ENCODE measurements around the gene SEMA6B. TPM values are rescaled to one million over a fixed set of nuclear protein-coding genes. Genes with fewer than 3 reads are reported as not detected.

The SEMA6B gene
- total RNA-seq, 6 donors from 2014 or later, result 3.4 to 33.1 (median 7.6) TPM

DNA sequence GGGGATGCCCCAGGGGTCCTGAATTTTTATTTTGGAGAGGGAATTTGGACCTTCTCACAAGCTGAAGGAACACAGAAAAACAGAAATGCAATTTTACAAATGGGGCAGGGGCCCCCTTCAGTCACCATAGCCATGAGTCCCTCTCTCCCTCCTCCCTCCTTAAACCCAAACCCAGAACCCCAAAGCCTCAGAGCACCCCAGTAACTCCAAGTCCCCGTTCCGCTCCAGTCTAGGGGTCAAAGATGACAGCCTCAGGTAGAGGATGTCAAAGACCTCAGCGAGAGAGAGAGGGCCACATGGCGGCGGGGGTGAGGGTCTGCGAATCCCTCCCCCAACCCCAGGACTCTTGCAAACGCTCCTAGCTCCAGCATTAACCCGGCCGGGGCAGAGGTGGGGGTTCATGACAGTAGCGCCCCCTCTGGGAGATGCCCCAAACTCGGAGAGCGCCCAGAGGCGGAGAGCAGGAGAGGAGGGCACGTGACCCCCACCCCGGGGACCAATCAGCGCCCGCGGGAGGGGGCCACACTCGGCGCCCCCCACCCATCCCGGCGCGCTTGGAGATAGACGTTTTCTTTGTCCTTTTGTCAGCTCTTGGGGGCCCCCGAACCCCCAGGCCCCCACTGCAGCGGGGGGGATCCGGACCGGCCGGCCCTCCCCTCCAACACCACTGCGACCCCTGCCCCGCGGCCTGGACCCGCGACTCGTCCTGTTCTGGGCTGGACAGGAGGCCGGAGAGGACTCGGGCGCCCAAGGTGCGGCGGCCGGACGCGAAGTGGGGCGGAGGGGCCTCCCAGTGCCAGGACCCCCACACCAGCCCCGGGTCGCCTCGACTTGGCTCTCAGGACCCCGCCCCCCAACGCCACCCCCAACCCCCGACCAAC is 20.8 kb upstream of the SEMA6B start:
- no peak overlapping the region for H3K4me3 ChIP-seq
- peaks cover 15 to 36% (median 17%) of the 10 kb centered on the region in 4 donors for H3K4me1 ChIP-seq
- 8 to 16% methylated on average over 13 to 44 of the region's 50 CpGs for WGBS, 2 donors

GRCh38 chr19:4579389-4579788 is 19.9 kb upstream of the SEMA6B start:
- no peak for DNase-seq
- Histone ChIP-seq H3K27ac (no peak overlapping the region), H3K9me3 (no peaks in the 10 kb centered on the region), H3K27me3 (peaks cover 0 to 38% (median 27%) of the 10 kb centered on the region in 4 donors), H3K4me1 (peaks cover 14 to 38% (median 18%) of the 10 kb centered on the region in 4 donors), H3K36me3 (no peaks in the 10 kb centered on the region), H3K4me3 (no peak overlapping the region)
- 71 to 78% methylated on average over 8 of the region's 8 CpGs for WGBS, 2 donors
- no peak for ATAC-seq (ENCODE audit: low FRiP score in 2 of 2)
- TF ChIP-seq POLR2A (IDR thresholded peaks at IDR 0.05), result no peak
- no peak for TF ChIP-seq EP300 (IDR thresholded peaks at IDR 0.05)
- no peak for TF ChIP-seq POLR2AphosphoS5 (IDR thresholded peaks at IDR 0.05)
- no peak for TF ChIP-seq CTCF (IDR thresholded peaks at IDR 0.05)

More for the DNA sequence above, 20.8 kb upstream of the SEMA6B start:
- no peaks in the 10 kb centered on the region for H3K9me3 ChIP-seq
- H3K27me3 ChIP-seq, result peaks cover 0 to 46% (median 33%) of the 10 kb centered on the region in 4 donors
- DNase-seq (peak in 1 of 2 donors; percentile 75), ATAC-seq (ENCODE audit: low FRiP score in 2 of 2) (no peak)
- no peak for TF ChIP-seq POLR2AphosphoS5 (IDR thresholded peaks at IDR 0.05)
- no peak overlapping the region for H3K27ac ChIP-seq
- H3K36me3 ChIP-seq, result no peaks in the 10 kb centered on the region

- no peaks in the 10 kb centered on the region for H3K36me3 ChIP-seq
- peaks cover 0 to 31% (median 20%) of the 10 kb centered on the region in 4 donors for H3K27me3 ChIP-seq
- WGBS, 2 donors, result 54 to 63% methylated on average over 11 of the region's 11 CpGs
- H3K27ac ChIP-seq, result no peak overlapping the region
- peaks cover 8 to 31% (median 13%) of the 10 kb centered on the region in 4 donors for H3K4me1 ChIP-seq
- H3K4me3 ChIP-seq, result no peak overlapping the region
- ATAC-seq (ENCODE audit: low FRiP score in 2 of 2), result no peak
- DNase-seq, result no peak
- TF ChIP-seq POLR2A (IDR thresholded peaks at IDR 0.05) (no peak), POLR2AphosphoS5 (IDR thresholded peaks at IDR 0.05) (no peak), CTCF (IDR thresholded peaks at IDR 0.05) (no peak), EP300 (IDR thresholded peaks at IDR 0.05) (no peak)
- H3K9me3 ChIP-seq, result no peaks in the 10 kb centered on the region
Observed at GRCh38 chr19:4578552-4579248, 19.2 kb upstream of the SEMA6B start.

- DNase-seq, result no peak
- Histone ChIP-seq H3K27me3 (peaks cover 0 to 27% (median 16%) of the 10 kb centered on the region in 4 donors), H3K4me3 (no peak overlapping the region), H3K4me1 (peaks cover 8 to 31% (median 13%) of the 10 kb centered on the region in 4 donors), H3K9me3 (no peaks in the 10 kb centered on the region), H3K36me3 (no peaks in the 10 kb centered on the region), H3K27ac (no peak overlapping the region)
- ATAC-seq (ENCODE audit: low FRiP score in 2 of 2), result no peak
- TF ChIP-seq POLR2A (IDR thresholded peaks at IDR 0.05) (no peak), EP300 (IDR thresholded peaks at IDR 0.05) (no peak), CTCF (IDR thresholded peaks at IDR 0.05) (no peak), POLR2AphosphoS5 (IDR thresholded peaks at IDR 0.05) (no peak)
- WGBS, 2 donors, result 89 to 90% methylated on average over 3 to 5 of the region's 5 CpGs
Observed at GRCh38 chr19:4577020-4577782, 17.7 kb upstream of the SEMA6B start.
